K562 treated with DMSO at 1 percent for 12 hours (cell line): ENCODE results near the gene C6orf118. TPM values are rescaled to one million over a fixed set of nuclear protein-coding genes. Genes with fewer than 3 reads are reported as not detected.

Experiments
- total RNA-seq: library from RNA; unstranded; fragments of 300-600 nt; gene quantifications from 2 replicates; pipeline ENCODE4 v1.2.3, GENCODE V29; 2022; ENCODE audit not compliant: insufficient read depth

The C6orf118 gene
- total RNA-seq: not detected in 2 replicates

GRCh38 chr6:165308926-165309731 is at the start of gene C6orf118:
C6orf118 (minus strand) TSS chr6:165309605; CDS start chr6:165309586, 19 bp downstream.

